HS-27A (cell line): ENCODE data around the gene DRD1.

Experiments used
- DNase-seq: peaks from one replicate; pipeline ENCODE4 v3.0.0-alpha.2; 2012; ENCODE audit warnings: low read depth, missing footprints

DRD1 gene

DNA sequence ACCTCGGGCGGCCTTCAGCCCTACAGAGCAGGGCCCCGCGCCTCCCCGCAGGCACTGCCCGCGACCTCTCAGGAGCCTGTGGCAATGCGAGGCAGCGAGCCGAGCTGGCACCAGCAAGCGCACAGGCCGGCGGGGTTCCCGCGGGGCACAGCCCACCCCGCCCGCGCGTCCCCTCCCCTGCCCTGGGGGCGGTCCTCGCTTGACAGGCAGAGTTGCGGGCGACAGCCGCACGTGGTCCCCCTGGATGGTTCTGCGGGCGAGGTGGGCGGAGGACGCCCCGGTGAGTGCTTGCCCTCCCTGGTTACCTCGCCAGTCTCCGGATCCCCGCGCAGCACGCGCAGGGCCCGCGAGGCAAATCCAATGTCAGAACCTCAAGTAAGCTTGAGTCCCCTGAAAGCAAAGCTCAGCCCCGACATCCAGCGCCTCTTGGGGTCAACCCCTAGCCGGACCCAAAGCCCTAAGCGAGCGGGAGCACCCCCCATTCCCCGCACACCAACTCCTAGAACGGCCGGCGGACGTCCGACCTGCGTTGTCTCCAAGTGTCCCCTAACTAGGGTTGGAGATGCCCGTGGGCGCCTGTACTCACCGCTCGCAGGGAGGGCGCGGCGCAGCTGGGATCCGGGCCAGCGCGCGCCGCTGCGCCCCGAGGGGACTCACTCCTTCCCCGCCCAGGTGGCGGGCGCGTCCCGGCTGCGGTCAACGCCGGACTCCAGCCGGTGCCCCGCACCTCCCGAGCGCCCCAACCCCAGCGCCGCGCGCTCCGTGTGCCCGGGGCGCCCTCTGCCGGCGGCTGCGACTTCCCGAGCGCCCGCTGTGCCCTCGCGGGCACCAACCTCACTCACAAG, at the start of gene DRD1:
Gene DRD1 (minus strand): TSS at position 123 of the 845 bp plus-strand sequence. CDS start 1,083 bp downstream, outside the sequence.
- DNase-seq, result no peak

DNA sequence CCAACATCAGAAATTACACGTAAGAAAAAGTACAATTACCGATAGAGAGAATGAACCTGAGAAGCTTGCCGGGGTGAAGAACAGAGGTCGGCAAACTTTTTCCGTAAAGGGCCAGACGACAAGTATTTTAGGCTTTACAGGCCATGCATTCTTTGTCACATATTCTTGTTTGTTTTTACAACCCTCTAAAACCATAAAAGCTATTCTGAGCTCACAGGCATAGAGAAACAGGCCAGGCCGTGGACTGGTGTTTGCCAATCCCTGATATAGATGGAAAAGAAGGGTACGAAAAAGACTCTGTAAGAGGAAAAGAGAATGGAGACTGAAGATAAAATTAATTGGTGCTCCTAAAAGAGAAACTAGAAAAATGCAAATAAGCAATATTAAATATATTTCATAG, 49.7 kb upstream of the DRD1 start:
- no peak for DNase-seq

DNA sequence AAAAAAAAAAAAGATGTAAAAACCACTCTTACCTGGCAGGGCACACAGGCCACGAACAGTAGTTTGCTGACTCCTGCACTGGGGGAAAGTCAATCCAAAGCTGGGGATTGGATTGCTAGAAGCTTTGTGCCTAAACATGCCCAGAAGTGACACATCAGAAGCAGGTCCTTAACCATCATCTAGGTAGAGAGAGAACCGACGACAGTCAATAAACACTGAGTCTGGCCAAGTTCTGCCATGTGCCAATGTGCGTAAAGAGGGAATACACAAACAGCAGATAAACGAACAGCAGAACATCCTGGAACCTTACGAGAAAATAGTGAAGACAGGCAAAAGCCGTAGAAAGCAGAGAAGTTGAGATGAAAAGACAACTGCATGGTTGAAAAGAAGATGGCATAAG, 49.3 kb upstream of the DRD1 start:
- DNase-seq, result no peak

GRCh38 chr5:175491223-175491622, 47.2 kb upstream of the DRD1 start:
- DNase-seq, result no peak

DNA sequence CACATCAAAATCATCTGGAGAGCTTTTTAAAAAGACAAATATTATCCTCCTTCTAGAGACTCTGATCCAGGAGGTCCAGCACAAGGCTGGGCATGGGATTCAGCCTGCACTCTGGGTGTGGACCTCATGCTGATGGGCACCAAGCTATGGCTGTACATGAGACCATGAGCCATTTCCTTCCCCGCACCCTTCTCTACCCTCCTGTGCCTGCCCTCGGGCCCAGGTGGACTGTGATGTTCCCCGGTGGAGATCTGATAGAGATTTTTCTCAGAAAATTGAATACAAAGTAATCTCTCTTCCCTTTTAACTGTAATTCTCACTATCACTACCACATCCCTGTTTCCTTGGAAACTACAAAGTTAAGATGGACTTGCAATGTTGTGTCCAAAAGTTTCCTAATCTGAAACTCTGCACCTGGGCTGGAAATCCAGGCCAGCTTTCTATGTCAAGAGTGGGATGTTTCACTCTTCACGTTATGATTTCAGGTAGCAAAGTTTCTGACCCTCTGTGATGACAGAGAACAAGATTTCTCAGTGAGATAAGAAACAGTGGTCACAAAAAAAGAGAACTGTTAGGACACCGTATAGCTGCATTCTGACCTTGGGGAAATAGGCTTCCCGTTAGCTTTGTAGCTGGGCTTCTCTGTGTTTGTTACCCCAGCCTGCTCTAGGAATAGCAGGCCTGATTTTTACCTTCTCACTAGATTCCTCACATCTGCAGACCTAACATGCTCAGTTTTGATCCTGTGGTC, 45.9 kb upstream of the DRD1 start:
- no peak for DNase-seq

DNA sequence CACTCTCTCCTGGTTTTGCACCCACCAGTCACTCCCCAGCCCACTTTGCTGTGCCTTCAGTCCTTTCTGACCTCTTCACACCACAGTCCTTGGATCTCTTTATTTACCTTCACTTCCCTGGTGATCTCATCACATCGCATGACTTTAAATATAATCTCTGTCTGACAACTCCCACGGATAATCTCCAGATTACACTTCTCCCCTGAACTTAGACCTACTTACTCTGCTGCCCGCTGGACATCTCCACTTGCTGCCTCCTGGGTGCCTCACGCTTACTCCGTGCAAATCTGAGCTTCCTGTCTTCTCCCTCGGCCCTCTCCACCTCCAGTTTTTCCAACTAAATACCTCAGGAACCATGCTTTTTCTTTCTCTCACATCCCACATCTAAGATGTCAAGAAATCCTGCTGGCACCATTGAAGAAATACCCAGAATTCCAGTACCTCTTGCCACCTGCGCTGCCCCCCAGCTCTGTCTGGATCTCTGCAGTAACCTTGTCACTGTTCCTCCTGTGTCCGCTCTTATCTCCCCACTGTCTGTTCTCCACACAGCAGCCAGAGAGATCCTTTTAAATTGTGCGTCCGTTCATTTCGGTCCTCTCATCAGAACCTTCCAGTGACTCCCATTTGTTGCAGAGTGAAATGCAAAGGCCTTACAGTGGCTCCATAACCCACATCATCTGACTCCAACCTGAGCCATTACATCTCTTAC, 43.7 kb upstream of the DRD1 start:
- DNase-seq, result no peak

DNA sequence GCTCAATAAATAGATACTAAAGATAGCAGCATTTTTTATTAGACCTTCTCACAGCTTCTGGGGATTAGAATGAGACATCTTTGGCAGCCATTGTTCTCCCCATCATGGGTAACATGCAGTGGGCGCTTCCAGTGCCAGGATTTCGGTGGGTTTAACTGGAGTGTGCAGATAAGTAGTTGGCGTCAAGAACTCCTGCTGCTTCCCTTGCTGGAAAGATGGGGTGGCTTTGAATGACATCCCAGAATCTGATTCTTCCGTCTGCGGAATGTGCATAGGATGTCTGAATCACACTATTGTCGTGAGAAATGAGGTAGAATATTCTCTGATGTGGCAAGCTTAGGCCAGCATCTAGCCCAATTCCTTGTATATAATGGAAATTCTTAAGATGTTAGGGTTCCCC, 41.6 kb upstream of the DRD1 start:
- DNase-seq, result no peak

GRCh38 chr5:175484829-175485228, 40.8 kb upstream of the DRD1 start:
- DNase-seq, result no peak

DNA sequence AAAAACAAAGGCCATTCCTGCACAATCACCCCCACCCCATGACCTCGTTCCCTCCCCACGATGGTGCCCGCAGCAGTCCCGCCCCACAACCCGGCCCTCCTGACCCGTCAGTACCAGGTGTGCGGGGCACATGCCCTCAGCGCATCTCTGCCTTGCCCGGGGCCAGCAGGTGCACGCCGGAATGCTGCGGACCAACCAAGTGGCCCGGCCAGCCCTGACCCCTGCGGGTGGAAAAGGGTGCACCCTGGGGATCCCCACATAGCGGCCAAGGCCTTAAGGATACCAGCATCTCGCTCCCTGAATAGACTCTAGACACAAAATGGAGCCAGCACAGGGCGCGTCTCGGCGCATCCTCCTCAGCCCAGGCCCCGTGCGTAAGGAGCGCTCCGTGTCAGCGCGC, 40.3 kb upstream of the DRD1 start:
- no peak for DNase-seq

- no peak for DNase-seq
Measured at GRCh38 chr5:175483337-175483736, 39.4 kb upstream of the DRD1 start.

DNA sequence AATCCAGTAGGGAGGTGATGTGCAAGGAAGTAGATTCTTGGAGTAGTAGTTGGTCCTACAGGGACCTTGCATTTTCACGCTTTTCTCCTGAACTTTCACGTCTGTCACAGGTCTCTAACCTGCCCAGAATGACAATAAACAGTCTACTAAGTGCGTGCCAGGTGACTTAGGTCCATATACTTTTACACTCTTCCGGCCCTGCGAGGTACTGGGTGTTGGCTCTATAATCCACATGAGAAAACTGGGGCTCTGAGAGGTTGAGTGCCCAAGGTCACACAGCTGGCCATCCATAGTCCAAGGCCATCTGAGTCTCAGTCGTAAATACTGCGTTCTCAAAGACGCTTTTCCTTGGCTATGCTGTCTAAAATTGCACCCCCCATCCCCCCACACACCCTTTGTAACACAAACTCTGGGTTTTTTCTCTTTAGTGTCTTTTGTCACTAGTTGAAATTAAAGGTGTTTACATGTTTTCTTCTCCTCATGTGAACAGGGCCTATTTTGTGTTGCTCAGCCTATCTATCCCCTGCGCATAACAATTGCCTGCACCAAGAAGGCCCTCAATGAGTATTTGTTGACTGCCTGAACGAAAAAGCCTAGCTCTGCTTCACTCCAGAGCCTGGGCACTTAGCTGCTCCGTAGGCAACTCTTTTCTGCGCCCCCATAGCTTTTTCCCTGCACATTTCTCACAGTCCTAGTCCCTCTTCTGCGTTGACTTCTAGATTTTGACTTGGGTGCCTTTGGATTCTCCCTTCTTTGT, 35.3 kb upstream of the DRD1 start:
- no peak for DNase-seq

- no peak for DNase-seq
Measured at GRCh38 chr5:175478384-175479124, 34.6 kb upstream of the DRD1 start, which contains the start of gene SFXN1. SFXN1 (plus strand) TSS chr5:175478560; CDS start chr5:175492104, 13,544 bp downstream.

- no peak for DNase-seq
Measured at GRCh38 chr5:175478008-175478383, 34.0 kb upstream of the DRD1 start.

DNA sequence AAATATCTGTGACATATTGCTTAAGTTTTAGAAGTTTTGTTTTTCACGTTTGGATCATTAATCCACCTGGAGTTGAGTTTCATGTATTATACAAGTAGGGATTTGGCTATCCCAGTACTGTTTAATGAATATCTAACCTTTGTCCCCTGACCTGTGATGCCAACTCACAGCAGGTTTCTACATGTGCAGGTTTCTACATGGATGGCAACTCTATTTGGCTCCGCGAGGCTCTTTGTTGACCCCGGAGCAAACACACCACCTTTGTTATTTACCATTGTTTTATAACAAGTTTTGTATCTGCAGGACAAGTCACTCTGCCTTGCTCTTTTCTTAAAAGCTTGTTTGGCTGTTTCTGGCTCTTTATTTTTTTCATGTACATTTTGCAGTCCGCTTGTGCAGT, 33.5 kb upstream of the DRD1 start:
- DNase-seq, result no peak

DNA sequence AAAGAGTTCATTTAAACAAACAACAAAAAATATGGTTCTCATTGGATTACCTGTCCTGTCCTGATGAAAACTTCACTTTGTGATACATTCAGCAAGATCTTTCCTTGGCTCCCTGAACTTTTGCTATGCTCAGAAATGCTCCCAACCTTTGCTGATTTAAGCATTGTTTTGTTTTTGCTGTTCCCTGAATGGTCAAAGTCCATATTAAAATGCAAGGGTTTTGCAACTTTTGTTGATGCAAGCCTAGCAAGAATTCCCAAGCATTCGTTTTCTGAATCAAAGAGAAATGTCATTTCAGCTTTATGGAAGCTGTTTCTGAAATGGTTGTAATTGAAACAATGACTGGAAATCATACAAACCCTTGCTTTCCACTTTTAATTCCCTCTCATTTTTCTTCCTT, 31.3 kb upstream of the DRD1 start:
- no peak for DNase-seq

DNA sequence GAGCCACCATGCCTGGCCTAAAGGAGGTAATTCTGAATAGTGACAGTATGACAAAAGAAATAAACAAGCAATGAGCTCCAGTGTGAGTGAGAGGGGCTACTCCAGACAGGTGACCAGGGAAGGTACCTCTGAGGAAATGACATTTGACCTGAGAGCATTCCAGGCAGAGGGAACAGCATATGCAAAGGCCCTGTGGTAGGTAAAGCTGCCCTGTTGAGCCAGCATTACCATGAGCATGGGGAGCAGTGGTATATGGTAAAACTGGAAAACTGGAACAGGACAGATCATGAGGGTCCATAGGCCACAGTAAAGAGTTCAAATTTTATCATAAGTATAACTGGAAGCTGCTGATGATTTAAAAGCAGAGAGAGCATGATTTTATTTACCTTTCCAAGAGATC, 28.4 kb upstream of the DRD1 start:
- no peak for DNase-seq

GRCh38 chr5:175471628-175472027, 27.6 kb upstream of the DRD1 start:
- DNase-seq, result no peak

GRCh38 chr5:175471196-175471595, 27.2 kb upstream of the DRD1 start:
- DNase-seq, result no peak

GRCh38 chr5:175470781-175471180, 26.8 kb upstream of the DRD1 start:
- no peak for DNase-seq

DNA sequence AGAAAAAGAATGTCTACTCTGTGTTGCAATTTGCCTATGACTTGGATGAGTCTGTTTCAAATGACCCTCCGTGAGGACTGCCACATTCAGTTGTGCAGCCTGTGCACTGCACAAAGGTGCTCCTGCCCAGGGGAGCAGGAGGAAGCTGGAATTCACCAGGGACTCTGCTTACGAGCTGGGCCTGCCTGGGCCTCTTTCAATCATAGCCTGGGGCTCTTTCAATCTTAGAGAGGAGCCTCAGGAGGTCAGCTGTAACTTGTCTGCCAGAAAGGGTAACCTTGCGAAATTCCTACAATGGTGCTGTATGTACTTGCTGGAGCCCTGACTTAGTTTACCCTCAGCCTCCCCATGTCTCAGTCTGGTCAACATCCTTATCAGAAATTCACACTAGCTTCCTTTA, 25.9 kb upstream of the DRD1 start:
- DNase-seq, result no peak

DNA sequence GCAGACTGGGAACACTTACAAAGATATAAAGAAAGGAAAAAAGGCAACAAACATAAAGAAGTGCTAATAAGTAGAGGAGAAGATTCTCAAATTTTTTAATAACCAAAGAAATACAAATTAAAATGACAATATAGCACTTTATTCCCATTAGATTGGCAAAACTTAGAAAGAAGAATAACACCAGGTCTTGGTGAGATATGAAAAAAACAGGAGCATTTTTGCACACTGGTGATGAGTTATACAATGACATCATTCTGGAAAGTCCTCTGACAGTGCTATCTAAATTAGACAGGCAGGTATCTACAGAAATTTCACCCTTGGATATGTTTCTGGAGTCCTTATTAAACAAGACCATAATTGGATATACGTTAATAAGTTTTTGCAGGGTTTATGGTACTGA, 24.9 kb upstream of the DRD1 start:
- DNase-seq, result no peak
